Measurements from ENCODE around the gene AMOTL2.

DNA sequence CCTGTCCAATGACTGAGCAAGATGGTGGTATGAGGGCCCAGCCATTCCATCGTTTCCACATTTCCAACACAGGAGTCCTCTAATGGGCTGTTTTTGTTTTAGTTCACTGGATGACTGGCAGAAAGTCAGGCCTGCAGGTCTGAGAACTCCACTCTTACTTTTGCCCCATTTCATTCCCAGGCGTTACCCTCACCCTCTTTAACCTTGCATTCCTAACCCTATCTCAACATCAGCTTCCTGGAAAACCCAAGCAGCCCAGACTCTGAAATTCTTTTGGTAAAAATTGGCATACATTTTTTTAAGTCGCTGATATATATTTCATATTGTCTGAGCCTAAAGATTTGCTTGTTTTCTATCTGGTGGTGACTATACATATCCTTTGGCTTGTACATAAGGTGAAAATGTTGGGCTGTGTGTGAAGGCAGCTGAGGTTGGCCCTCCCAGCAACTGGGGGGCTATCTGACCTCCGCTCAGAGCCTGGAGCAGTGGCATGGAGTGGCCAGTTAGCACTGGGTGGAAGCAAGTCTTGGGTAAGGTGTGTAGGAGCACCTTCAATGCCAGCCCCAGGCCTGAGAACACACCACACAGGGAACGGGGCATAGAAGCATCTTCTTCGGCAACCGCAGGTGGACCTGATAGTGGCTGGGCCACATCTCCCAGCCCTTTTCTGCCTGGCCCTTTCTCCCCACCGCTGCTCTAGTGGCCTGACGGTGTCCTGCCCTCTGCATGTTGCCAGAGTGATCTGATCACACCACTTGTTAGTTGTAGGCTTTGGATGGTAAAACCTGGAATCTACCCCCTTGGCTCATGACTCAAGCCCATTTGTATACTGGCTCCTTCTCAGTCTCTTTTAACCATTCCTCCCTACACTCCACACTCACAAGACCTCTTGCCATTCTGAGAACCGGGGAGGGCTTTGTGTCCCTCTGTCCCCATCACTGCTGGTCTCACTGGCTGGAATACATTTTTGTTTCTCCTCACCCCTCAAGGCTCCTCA, 50.0 kb downstream of the AMOTL2 start:
- no peak for TF ChIP-seq POLR2A (IDR thresholded peaks at IDR 0.05)
- TF ChIP-seq, protein P1, sequence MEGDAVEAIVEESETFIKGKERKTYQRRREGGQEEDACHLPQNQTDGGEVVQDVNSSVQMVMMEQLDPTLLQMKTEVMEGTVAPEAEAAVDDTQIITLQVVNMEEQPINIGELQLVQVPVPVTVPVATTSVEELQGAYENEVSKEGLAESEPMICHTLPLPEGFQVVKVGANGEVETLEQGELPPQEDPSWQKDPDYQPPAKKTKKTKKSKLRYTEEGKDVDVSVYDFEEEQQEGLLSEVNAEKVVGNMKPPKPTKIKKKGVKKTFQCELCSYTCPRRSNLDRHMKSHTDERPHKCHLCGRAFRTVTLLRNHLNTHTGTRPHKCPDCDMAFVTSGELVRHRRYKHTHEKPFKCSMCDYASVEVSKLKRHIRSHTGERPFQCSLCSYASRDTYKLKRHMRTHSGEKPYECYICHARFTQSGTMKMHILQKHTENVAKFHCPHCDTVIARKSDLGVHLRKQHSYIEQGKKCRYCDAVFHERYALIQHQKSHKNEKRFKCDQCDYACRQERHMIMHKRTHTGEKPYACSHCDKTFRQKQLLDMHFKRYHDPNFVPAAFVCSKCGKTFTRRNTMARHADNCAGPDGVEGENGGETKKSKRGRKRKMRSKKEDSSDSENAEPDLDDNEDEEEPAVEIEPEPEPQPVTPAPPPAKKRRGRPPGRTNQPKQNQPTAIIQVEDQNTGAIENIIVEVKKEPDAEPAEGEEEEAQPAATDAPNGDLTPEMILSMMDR (IDR thresholded peaks at IDR 0.05 in 4 of 5, conservative IDR thresholded peaks at IDR 0.05 in 1 of 5) = no peak
